Transverse colon (tissue), 3 donors: ENCODE data around the gene SRPK3.

Source experiments
- CTCF ChIP-seq, 5 experiments: fragments of 200-600 bp in 3 of 5; fragments of 450-650 bp in 2 of 5; sonication (generic) in 3 of 5; IDR thresholded peaks; 1 replicate in 2 of 5; 2 replicates in 3 of 5; pipeline ENCODE4 v1.5.1; 2016 to 2017; ENCODE audit warnings: antibody characterized with exemption in 5 of 5, inconsistent platforms in 3 of 5, mild to moderate bottlenecking in 2 of 5, moderate library complexity in 1 of 5
- POLR2A ChIP-seq: fragments of 450-650 bp; IDR thresholded peaks from one replicate; pipeline ENCODE4 v1.6.1; 2016; ENCODE audit warnings: antibody characterized with exemption, mild to moderate bottlenecking, moderate library complexity

GRCh38 chrX:153779891-153780677 lies 757 bp upstream of the SRPK3 start:
- no peak for TF ChIP-seq POLR2A
- no peak for TF ChIP-seq CTCF (IDR thresholded peaks at IDR 0.05)
